HG03060 (cell line): ENCODE results near the gene GPRIN2.

Experiments used
- ATAC-seq: cut with Tn5 transposase; IDR thresholded peaks from one replicate; pipeline ENCODE4 v1.9.1; 2021; ENCODE audit warnings: low read depth, moderate number of reproducible peaks; ENCODE audit not compliant: unreplicated experiment

Gene GPRIN2

GRCh38 chr10:46550076-46550790 is 6.2 kb downstream of the GPRIN2 start:
- no peak for ATAC-seq

DNA sequence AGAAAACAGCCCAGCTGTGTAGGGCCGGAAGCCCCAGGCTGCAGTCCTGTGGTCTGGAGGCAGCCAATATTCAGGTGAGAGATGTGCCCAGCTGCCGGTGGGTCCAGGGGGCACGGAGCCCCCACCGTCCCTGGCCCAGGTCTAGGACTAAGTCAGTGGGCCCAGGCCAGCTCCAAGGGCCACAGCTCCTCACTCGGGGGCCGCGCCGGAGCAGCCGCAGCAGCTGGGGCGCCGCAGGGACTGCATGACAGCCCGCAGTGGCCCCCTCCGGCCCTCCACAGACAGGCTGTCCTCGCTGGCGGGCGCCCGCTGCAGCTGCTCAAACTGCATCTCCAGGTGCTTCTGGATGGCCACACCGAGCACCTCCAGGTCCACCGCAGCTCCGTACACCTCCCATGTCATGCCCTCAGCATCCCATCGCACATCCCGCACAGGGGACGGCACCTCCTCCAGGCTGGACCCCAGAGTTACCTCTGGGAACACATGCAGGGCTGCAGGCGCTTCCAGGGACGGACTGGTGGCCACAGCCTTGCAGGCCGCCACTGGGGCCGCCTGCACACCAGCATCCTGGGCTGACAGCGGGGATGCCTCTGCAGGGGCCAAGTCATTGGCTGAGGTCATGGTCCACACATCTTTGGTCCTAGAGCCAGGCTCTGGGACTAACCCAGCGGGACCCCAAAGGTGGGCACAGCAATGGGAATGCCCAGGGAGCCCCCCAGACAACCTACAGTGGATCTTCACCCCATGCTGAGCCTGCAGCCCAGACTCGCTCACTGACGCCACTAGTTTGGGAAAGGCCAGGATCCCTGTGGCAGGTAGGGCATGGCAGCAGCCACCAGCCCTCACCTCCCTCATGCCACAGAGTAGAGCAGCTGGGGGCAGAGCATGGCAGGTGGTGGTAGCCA is 7.0 kb downstream of the GPRIN2 start:
- no peak for ATAC-seq

GRCh38 chr10:46548498-46549090 is 7.9 kb downstream of the GPRIN2 start:
- ATAC-seq = no peak

DNA sequence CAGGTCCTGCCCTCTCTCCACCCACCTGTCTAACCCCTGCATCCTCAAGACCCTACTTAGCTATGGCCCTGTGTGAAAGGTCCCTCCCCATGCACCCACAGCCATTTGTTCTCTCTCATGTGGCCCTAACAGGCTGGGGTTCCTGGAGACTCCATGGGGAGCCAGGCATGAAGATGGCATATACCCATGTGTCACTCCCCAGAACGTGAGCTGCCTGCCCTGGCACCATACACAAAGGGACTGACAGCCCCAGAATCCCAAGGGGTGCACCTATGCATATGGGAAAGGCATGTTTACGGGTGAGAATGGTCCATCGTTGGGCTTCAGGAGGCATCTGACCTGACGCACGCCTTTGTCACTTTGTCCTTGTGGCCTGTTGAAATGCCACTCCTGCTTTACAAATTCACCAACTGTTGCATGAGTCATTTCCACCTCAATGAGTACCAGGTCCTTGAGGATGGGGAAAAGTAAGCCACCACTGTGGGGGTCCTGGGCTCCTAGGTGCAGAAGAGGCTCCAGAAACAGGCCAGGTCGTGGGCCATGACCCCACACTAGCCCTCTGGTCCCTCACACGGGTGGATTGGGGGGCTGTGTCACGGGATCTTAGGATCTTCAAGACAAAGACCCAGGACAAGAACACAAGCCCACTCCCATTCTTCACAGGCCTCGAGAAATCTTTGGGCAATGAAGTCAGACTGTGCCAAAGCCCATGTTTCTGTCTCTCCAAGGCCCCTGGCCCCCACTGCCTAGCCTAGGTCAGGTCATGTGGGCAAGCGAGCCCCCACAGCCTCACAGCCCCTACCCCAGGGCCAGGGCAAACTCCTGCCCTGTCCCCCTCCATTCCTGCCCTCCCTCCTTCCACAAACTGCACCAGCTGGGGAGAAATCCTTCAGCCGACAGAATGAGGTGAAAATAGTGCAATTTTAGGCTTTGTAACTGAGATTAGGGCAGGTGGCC is 8.6 kb downstream of the GPRIN2 start:
- no peak for ATAC-seq

- ATAC-seq = no peak
Measured at GRCh38 chr10:46546591-46547540, 9.6 kb downstream of the GPRIN2 start.

GRCh38 chr10:46545861-46546590 is 10.4 kb downstream of the GPRIN2 start:
- ATAC-seq = no peak

GRCh38 chr10:46544989-46545791 is 11.3 kb downstream of the GPRIN2 start:
- ATAC-seq = no peak

DNA sequence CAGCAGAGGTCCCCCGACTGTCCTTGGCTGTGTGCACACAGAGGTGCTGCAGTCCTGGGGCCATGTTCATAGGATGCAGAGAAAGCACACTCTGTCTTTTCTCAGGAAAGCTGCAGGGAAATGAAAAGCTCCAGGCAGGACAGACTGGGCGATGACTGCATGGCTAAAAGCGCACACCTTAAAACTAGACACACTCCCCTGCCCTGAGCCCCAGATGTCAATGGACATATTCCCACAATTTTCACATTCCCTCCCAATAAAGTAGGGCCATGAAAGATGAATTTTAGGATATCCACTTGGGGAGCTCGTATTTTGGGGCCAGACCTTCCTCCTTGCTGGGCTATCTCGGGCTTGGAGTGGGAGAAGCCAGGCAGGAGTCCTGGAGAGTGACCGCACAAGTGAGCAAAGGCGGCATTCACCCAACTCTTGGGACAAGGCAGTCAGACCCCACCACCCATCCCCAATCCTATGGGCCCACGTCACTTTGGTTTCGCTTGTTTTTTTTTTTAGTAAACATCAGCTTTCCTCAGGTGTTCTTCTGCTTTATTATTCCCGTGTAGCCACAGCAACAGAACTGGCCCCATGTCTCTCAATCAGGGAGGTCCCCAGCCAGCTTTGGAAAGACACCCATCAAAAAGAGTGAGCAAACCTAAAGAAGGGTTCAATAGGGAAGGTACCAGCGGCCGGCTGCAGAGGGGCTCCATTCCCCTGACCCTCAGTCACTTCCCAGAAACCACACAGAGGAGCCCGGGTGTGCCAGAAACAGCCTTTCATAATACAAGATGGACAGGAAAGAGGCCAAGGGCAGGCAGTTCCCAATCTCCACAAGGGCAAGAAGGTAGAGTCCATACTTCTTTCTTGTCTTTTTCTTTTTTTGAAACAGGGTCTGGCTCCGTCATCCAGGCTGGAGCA is 12.7 kb downstream of the GPRIN2 start:
- ATAC-seq = no peak

GRCh38 chr10:46542567-46543465 is 13.6 kb downstream of the GPRIN2 start:
- ATAC-seq = no peak

- ATAC-seq = no peak
Measured at GRCh38 chr10:46541735-46542566, 14.5 kb downstream of the GPRIN2 start.

- ATAC-seq = no peak
Measured at GRCh38 chr10:46541017-46541661, 15.3 kb downstream of the GPRIN2 start.

GRCh38 chr10:46540412-46541016 is 15.9 kb downstream of the GPRIN2 start:
- no peak for ATAC-seq

DNA sequence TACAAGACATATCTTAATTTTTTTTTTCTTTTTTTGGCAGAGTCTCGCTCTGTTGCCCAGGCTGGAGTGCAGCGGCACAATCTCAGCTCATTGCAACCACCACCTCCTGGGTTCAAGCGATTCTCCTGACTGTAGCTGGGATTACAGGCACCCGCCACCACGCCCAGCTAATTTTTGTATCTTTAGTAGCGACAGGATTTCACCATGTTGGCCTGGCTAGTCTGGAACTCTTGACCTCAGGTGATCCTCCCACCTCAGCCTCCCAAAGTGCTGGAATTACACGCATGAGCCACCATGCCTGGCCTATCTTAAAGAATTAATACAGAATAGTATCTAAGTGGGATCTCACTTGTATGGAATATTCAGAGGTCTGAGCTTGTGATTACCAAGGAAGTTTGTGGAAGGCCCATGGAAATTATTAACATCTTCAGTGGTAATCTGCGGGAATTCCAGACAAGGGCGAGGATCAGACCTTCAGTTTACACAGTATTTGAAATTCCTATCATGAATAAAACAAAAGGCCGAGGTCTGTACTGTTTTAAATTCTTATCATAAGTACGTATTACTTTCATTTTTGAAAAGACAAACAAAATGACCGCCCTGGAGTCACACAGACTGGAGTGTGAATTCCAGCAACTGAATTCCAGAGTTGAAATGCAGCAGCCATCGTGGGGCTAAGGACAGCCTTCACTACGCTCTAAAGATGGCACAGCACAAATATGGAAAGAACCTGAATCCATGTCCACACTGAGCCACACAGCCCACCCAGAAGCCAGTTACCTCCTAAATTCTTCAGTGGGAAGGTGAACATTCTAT is 16.7 kb downstream of the GPRIN2 start:
- ATAC-seq = no peak
